ENCODE data around the gene HHATL.

Gene HHATL

DNA sequence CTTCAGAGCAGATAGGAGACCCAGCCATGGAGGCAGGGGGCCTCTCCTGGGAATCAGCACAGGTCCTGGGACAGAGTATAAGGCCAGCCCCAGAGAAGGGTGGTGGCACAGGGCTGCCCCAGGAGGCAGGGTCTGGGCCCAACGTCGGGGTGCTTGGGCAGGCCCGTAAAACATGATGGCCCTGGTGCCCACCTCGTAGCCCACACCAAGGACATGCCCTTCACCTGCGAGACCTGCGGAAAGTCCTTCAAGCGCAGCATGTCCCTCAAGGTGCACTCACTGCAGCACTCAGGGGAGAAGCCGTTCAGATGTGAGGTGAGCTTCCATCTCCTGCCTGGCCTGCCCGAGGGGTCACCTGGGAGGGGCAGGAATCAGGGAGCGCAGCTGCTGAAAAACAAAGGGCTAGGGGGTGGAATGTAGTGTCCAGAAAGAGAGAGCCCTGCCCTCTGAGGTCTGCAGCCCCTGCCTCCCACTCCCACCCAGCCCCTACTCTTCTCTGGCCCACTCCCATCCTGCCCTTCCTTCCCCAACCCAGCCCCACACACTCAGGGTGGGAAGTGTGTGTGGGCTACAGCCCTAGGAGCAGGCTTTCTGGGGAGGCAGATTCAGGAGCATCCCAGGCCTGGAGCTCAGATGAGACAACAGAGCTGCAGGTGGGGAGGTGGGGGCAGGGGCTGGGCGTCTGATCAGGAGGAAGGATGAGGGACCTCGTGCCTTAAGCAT lies 39.6 kb downstream of the HHATL start:
- DNase-seq = no peak

DNA sequence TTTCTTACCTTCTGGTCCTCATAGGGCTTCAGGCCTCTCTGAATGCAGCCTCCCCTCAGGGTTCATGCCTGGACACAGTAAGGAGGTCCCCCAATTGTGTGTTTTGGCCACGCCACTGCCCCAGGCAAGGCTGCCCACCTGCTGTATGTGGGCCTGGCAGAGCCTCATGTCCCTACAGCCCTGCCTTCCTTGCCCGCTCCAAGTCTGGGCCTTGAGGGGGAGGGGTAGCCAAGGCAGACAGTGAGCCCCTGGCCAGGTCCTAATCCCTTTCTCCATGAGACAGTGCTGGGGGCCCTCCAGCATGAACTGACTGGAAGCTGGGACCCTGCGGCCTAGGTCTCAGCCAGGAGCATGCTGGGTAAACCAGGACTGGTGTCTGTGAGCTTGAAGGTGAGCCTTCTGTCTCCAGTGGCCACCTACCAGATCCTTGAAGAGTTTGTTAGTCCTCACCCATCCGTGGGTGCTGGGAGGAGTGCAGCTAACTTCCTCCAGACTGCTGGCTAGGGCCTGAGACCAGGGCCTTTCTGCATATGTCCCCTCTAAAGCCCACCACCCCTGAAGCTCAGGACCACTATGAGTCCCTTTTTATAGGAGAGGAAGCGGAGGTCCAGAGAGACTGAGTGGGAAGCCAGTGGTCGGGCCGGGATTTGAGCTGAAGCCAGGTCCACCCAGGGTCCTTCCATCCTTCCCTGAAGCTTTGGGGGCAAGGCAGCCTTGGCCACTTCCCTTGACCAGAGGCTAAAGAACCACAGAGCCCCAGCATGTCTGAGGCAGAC lies 40.4 kb downstream of the HHATL start:
- no peak for DNase-seq

DNA sequence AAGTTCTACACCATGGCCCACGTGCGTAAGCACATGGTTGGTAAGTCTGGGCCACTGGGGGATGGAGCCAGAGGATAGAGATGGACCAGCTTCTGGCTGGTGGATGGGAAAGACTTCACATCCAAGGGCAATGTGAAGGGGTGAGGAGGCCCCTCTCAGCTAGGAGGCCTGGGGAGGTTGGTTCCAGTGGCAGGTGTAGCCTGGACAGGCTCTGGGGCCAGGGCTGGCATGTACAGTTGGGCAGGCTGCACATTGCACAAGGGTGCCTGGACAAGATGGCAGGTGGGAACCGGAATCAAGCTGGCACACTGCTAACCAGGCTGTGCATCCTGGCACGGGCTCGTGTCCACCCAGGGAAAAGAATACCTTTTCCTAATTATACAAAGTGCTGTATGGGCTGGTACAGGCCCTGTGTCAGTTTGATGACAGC lies 41.0 kb downstream of the HHATL start:
- DNase-seq = no peak

DNA sequence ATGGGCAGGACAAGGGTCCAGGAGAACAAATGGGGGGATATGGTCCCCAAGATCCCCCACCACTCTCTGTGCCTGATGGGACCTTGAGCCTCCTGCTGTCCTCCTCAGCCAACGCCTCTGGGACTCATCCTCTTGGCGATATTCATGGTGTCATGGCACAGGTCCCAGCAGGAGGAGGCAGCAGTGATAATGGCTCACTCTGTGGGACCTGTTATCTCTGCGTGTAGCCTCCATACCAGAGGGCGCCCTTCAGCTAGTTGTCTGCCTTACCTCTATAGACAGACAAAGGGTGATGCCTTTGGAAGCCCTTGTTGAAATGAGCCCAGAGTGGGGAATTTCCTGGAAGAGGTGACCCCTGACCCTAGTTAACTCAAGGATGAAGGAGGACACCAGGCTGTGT lies 41.7 kb downstream of the HHATL start:
- DNase-seq = no peak

GRCh38 chr3:42660131-42660715 lies 42.4 kb downstream of the HHATL start:
- no peak for DNase-seq

GRCh38 chr3:42659451-42660130 lies 43.0 kb downstream of the HHATL start:
- DNase-seq = no peak

GRCh38 chr3:42658771-42659390 lies 43.7 kb downstream of the HHATL start:
- no peak for DNase-seq

- DNase-seq = no peak
Observed at GRCh38 chr3:42658091-42658770, 44.4 kb downstream of the HHATL start.

DNA sequence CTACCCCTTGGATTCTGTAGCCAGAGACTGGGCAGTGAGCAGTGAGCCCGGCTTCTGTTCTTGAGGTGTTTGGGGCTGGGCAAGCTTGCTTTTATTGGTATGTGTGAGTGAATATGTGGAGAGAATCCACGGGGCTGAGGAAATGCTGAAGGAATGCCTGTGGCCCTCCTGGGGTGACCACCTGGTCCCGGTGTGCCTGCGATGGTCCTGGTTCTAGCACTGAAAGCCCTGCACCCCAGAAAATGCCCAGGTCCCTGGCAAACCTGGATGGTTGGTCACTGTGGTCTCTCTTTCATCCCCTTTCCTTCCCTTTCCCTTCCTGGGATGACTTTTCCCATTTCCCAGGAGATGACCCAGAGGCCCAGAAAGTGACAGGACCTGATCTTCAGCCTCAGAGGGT lies 44.9 kb downstream of the HHATL start:
- DNase-seq = no peak

DNA sequence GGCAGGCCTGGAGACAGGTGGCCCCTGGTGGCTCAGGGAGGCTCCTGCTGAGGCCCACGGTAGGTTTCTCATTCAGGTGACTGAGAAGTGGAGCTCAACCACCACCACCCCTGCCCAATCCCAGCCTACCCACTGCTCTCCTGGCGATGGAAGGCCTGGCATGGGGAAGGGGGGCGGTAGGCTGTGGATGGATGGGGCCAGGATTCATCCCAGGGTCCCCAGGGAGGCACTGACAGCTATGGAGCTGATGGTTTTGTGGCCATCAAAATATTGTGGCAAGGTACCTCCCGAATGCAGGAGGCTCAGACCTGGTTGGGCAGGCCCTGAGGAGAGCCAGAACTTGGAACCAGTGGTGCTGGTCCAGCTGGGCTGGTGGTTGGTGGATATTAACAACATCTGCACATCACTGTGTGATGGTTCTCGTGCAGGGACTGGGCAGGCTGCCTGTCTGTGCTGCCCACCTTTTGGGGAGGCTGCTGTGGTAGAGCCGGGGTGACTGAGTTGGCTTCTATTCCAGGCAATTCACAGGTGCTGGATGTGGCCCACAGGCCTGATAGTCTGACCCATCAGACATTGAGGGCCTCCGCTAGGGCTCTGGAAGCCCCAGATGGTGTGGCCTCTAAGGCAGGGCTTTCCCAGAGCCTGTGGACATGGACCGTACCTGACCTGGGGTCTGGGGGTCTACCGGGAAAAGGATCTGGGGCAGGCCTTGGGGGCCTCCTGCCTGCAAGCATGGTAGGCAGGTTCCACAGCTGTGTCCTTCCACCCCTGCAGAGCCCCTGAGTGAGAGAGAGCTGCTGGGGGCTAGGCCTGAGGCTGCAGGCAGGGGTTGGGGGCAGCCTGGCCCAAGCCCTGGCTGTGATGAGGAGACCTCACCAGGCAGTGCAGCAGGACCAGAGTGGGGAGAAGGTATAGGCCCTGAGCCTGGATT lies 45.7 kb downstream of the HHATL start:
- DNase-seq = no peak

DNA sequence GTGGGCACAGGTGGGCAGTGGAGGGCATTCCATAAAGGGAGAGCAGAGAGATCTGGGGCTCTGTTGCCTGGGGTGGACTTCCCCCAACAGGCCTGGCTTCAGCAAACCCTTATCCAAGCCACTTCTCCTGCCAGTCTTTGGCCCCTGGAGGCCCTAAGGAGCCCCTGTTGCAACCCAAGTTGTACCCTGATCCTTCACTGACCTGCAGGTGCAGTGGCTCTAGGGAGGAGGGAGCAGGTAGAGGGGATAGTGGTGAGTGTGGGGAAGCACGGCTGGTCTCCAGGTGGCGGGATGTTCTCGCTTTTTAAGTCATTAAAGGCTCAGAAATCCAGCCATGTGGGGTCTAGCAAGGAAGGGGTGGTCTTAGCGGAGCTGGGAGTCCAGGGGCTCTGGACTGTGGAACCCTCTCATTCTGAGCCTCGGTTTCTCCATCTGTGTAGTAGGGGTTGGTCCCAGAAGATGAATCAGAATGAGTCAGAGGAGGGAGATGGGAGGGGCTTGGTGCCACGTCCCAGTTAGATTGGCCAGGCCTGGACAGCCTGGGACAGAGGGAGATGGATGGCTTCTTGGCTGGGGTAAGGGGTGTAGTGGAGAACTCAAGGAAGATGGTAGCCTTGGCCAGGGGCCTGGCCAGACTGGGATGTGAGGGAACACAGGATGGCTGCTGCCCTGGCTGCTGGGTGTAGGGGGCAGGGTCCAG lies 46.5 kb downstream of the HHATL start:
- no peak for DNase-seq

DNA sequence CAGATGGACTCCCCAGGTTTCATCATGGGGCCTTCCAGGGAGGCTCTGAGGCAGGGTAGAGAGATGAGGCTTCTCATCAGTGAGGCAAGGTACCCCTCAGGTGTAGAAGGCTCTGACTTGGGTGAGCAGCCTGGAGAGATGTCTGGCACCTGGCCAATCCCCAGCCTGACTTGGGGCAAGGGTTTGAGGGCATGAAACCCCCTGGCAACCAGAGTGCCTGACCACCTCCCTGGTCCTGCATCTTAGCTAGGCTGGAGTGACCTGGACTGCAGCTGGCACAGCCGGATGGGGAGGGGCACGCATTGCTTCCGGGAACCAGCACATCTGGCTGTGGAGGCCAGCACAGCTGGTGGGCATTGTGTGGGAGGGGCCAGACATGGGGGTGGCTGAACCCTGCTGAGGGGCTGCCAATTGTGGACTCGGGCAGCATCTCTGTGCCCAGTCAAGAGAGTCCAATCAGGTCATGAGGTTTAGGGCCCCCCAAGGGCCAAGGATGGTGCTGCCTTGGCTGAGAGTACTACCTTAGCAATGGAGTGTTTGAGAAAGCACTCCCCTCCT lies 47.2 kb downstream of the HHATL start:
- DNase-seq = no peak

DNA sequence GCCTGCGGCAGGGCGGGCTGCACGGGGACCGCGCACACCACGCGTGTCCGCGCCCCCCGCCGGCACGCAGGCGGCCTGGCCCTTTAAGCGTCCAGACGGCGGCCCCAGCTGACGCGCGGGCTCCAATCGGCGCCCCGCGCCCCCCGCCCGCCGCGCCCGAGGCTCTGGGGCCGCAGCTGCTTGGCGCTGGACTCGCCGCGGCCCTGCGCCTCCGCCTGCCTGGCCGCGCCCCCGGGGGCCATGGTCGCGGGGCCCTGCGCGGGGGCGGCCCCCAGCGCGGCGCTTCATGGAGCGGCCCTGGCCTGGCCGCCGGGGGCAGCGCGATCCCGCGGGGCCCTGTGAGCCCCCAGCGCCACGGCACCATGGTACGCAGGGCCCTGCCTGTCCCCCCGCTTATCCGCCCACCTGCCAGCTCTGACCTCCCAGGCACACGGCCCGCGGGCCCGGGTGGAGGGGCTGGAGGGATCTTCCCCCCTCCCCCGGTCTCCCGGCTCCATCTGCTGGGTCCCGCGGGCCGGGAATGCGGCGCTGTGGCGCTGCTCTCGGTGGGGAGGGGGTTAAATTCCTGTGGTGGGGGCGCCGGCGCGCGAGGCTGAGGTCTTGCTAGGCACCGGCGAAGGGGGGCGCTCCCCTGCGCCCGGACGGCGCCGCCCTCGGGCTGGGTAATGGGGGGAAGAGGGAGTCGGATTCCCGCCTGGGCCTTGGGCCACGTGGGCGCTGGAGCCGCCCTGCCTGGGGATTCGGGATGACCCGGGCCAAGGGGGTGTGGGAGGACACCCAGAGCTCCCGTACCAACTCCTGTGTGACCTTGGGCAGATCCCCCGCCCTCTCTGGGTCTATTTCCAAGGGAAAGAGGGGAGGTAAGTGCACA lies 48.0 kb downstream of the HHATL start:
- DNase-seq = no peak

GRCh38 chr3:42653560-42654330 lies 48.9 kb downstream of the HHATL start, which contains the start of gene ZBTB47:
ZBTB47 (plus strand) TSS chr3:42653697; CDS start chr3:42658356, 4,659 bp downstream.
- DNase-seq = no peak

DNA sequence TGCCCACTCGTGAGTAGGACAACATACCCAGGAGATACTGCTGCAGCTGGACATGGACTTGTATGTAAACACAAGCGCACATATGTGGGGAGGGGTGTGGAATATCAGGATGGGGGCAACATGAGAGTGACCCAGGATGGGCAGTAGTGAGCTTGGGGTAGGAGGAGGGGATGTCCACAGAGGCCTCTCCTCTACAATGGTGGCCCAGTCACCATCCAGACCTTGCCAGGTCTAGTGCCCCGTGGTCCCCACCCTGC lies 49.4 kb downstream of the HHATL start:
- no peak for DNase-seq

- no peak for DNase-seq
Observed at GRCh38 chr3:42652611-42653302, 49.8 kb downstream of the HHATL start.

DNA sequence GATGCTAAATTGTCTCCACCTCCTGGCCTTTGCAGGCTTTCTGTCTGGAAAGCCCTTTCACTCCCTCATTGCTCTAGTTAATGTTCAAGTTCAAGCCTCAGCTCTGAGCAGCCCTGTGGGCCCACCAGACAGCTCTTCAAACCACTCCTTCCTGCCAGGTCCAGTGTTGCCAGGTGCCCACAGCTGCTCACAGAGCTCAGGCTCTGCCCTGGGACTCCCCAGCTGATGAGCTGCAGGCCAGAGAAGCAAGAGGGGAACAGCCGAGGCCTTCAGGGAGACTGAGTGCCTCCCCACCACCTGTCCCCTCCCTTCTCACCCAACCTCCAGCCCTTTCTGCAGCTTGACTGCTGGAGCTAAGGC lies 50.4 kb downstream of the HHATL start:
- DNase-seq = no peak

Data from NCI-H187 (cell line).